ENCODE measurements around the gene EFHC2. TPM values are rescaled to one million over a fixed set of nuclear protein-coding genes. Genes with fewer than 3 reads are reported as not detected.

Gene EFHC2
- total and polyA plus RNA-seq, 8 donors = 0.09 to 1.9 (median 0.47) TPM

GRCh38 chrX:44290718-44291117 lies 52.8 kb downstream of the EFHC2 start:
- no peak overlapping the region for H3K27ac ChIP-seq
- no peak for FAIRE-seq

DNA sequence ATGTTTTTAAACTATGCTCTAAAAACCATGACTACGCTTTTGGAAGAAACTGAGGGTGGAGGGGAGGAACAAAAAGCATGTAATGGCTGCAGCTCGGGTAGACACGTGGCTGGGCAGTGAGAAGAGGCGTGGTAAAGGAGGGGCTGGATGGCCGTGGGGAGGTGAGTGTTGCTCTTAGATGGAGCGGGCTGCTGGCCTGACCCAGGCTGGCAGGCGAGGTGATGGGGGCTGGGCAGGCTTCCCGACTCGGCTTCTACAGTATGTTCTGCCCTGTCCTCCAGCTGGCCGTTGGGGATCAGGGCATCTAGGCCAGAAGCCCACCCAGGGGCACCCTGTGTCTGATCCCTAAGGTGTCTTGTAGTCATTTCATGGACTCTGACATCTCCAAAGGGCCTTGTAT lies 60.7 kb downstream of the EFHC2 start:
- H3K27ac ChIP-seq = no peak overlapping the region
- no peaks in the 10 kb centered on the region for H3K4me1 ChIP-seq
- H3K27me3 ChIP-seq = no peaks in the 10 kb centered on the region
- no peak for TF ChIP-seq CTCF (IDR thresholded peaks at IDR 0.05)
- FAIRE-seq (no peak), ATAC-seq (no peak), DNase-seq (peak in 1 of 6 donors; percentile 37)
- no peak overlapping the region for H3K4me3 ChIP-seq
- H3K9me3 ChIP-seq = no peaks in the 10 kb centered on the region
- no peaks in the 10 kb centered on the region for H3K36me3 ChIP-seq
- intact Hi-C loops (cut with DNase I) = no loop called here
- WGBS, 2 donors = 81 to 85% methylated on average over 10 of the region's 10 CpGs

More at GRCh38 chrX:44290718-44291117, 52.8 kb downstream of the EFHC2 start:
- ATAC-seq = no peak
- Histone ChIP-seq H3K4me1 (no peaks in the 10 kb centered on the region), H3K9me3 (no peaks in the 10 kb centered on the region), H3K27me3 (peaks cover 0 to 20% (median 0%) of the 10 kb centered on the region in 4 donors), H3K4me3 (no peak overlapping the region), H3K36me3 (no peaks in the 10 kb centered on the region)
- intact Hi-C loops (cut with DNase I) = no loop called here
- TF ChIP-seq CTCF (IDR thresholded peaks at IDR 0.05) = no peak
- DNase-seq = no peak
- 63 to 73% methylated on average over 5 of the region's 5 CpGs for WGBS, 2 donors

DNA sequence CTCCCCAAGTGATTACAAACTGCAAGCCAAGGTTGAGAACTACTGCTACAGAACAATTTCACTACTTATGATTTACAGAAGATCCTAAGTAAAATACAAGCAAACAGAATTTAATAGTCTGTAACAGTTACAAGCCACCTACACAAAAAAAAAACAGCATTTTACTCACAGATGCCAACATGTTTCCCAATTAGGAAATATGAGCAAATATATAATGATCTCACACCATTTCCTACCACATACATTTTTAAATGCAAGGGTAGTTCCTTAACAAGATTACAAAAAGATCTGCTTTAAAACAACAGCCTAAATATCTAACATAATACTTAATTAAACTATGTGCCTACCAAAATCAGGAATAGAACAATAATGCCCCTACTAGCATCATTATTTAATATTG lies 63.4 kb downstream of the EFHC2 start:
- Histone ChIP-seq H3K36me3 (no peaks in the 10 kb centered on the region), H3K27ac (no peak overlapping the region), H3K4me1 (no peaks in the 10 kb centered on the region), H3K9me3 (no peaks in the 10 kb centered on the region), H3K4me3 (no peak overlapping the region), H3K27me3 (no peaks in the 10 kb centered on the region)
- DNase-seq (no peak), ATAC-seq (no peak), FAIRE-seq (no peak)
- TF ChIP-seq CTCF (IDR thresholded peaks at IDR 0.05) = no peak
- intact Hi-C loops (cut with DNase I) = no loop called here

GRCh38 chrX:44274096-44274495 lies 69.4 kb downstream of the EFHC2 start:
- H3K27ac ChIP-seq = no peak overlapping the region
- H3K36me3 ChIP-seq = no peaks in the 10 kb centered on the region
- DNase-seq (no peak), ATAC-seq (no peak), FAIRE-seq (no peak)
- no peak for TF ChIP-seq CTCF (IDR thresholded peaks at IDR 0.05)
- intact Hi-C loops (cut with DNase I) = no loop called here
- no peaks in the 10 kb centered on the region for H3K4me1 ChIP-seq
- H3K27me3 ChIP-seq = no peaks in the 10 kb centered on the region
- no peaks in the 10 kb centered on the region for H3K9me3 ChIP-seq
- H3K4me3 ChIP-seq = no peak overlapping the region

- ATAC-seq (no peak), FAIRE-seq (no peak), DNase-seq (no peak)
- H3K27ac ChIP-seq = no peak overlapping the region
- H3K36me3 ChIP-seq = no peaks in the 10 kb centered on the region
- no peaks in the 10 kb centered on the region for H3K4me1 ChIP-seq
- no peak overlapping the region for H3K4me3 ChIP-seq
- no peak for TF ChIP-seq CTCF (IDR thresholded peaks at IDR 0.05)
- no peaks in the 10 kb centered on the region for H3K27me3 ChIP-seq
- no peaks in the 10 kb centered on the region for H3K9me3 ChIP-seq
- intact Hi-C loops (cut with DNase I) = no loop called here
- WGBS, 2 donors = 66 to 75% methylated on average over 3 of the region's 3 CpGs
Observed at GRCh38 chrX:44267861-44268260, 75.6 kb downstream of the EFHC2 start.

Data from pancreas (tissue), 10 donors.